ENCODE measurements around the gene CCDC30. TPM values are rescaled to one million over a fixed set of nuclear protein-coding genes. Genes with fewer than 3 reads are reported as not detected.
A peak's percentile ranks its signal among the peaks of the same experiment; 100 is the strongest.
"Not testable (repeated sequence)": the region's sequence is repeated elsewhere in the genome, so short reads cannot be mapped to it uniquely, and the experiment has no call there.

CCDC30 gene
- total RNA-seq, 1 experiment from 2014 or later, result 0.13 TPM

GRCh38 chr1:42450061-42450460, 13.0 kb upstream of the CCDC30 start:
- DNase-seq (ENCODE audit: low read depth), result no peak

GRCh38 chr1:42453386-42453785, 9.7 kb upstream of the CCDC30 start:
- DNase-seq (ENCODE audit: low read depth), result no peak

GRCh38 chr1:42454403-42454802, 8.7 kb upstream of the CCDC30 start:
- no peak for DNase-seq (ENCODE audit: low read depth)

- peak; percentile 77 for DNase-seq (ENCODE audit: low read depth)
These were observed 6.9 kb upstream of the CCDC30 start, which contains the start of the genes PPCS and ZMYND12 for GRCh38 chr1:42456010-42456753. PPCS (plus strand) TSS chr1:42456543; CDS start chr1:42456566, 23 bp downstream. ZMYND12 (minus strand) TSS chr1:42456022; CDS start chr1:42455997, 25 bp downstream.

GRCh38 chr1:42456754-42457089, 6.4 kb upstream of the CCDC30 start:
- DNase-seq (ENCODE audit: low read depth), result no peak

GRCh38 chr1:42461196-42461595, 1.9 kb upstream of the CCDC30 start:
- no peak for DNase-seq (ENCODE audit: low read depth)

GRCh38 chr1:42463921-42464320, 835 bp downstream of the CCDC30 start:
- no peak for DNase-seq (ENCODE audit: low read depth)

- no peak for DNase-seq (ENCODE audit: low read depth)
These were observed 2.9 kb downstream of the CCDC30 start for GRCh38 chr1:42466030-42466429.

- DNase-seq (ENCODE audit: low read depth), result no peak
These were observed 6.6 kb downstream of the CCDC30 start for GRCh38 chr1:42469727-42470126.

GRCh38 chr1:42476605-42477004, 13.5 kb downstream of the CCDC30 start:
- no peak for DNase-seq (ENCODE audit: low read depth)

- DNase-seq (ENCODE audit: low read depth), result not testable (repeated sequence)
These were observed 14.3 kb downstream of the CCDC30 start for GRCh38 chr1:42477354-42477753.

- no peak for DNase-seq (ENCODE audit: low read depth)
These were observed 14.7 kb downstream of the CCDC30 start for GRCh38 chr1:42477775-42478174.

GRCh38 chr1:42479621-42480020, 16.5 kb downstream of the CCDC30 start:
- peak; percentile 49 for DNase-seq (ENCODE audit: low read depth)

- peak; percentile 18 for DNase-seq (ENCODE audit: low read depth)
These were observed 17.8 kb downstream of the CCDC30 start for GRCh38 chr1:42480921-42481320.

GRCh38 chr1:42482635-42483153, 19.6 kb downstream of the CCDC30 start:
- peak; percentile 28 for DNase-seq (ENCODE audit: low read depth)

- DNase-seq (ENCODE audit: low read depth), result peak; percentile 87
These were observed 21.3 kb downstream of the CCDC30 start for GRCh38 chr1:42484382-42484781.

GRCh38 chr1:42490237-42490636, 27.2 kb downstream of the CCDC30 start:
- no peak for DNase-seq (ENCODE audit: low read depth)

- DNase-seq (ENCODE audit: low read depth), result not testable (repeated sequence)
These were observed 38.9 kb downstream of the CCDC30 start for GRCh38 chr1:42502031-42502430.

GRCh38 chr1:42504535-42505128, 41.5 kb downstream of the CCDC30 start:
- no peak for DNase-seq (ENCODE audit: low read depth)

- no peak for DNase-seq (ENCODE audit: low read depth)
These were observed 43.5 kb downstream of the CCDC30 start for GRCh38 chr1:42506576-42506975.

GRCh38 chr1:42511581-42512155, 48.6 kb downstream of the CCDC30 start:
- DNase-seq (ENCODE audit: low read depth), result peak; percentile 55

- DNase-seq (ENCODE audit: low read depth), result no peak
These were observed 55.8 kb downstream of the CCDC30 start for GRCh38 chr1:42518908-42519307.

Data from HT1080 (cell line).